DMS79 (cell line): ENCODE data around the gene ZNF488.

Experiments used
- DNase-seq: peaks from one replicate; lab custom pipeline; 2025; lab: John Stamatoyannopoulos, UW

ZNF488 gene

GRCh38 chr10:47349516-47349915 lies 34.6 kb downstream of the ZNF488 start:
- DNase-seq = no peak

- DNase-seq = no peak
Observed at GRCh38 chr10:47348661-47349470, 35.2 kb downstream of the ZNF488 start.

DNA sequence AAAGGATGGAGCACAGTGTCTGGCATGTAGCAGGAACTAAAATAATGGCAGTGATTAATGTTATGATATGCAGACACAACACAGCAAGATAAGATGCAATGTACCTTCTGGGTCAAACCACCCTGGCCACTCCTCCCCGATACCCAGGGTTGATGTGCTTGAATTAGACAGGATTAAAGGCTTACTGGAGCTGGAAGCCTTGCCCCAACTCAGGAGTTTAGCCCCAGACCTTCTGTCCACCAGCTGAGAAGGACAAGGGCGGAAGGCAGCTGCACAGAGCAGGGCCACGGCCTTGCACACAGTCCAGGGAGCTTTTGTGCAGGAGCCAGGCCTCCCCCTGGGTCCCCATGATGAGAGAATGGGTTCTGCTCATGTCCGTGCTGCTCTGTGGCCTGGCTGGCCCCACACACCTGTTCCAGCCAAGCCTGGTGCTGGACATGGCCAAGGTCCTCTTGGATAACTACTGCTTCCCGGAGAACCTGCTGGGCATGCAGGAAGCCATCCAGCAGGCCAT lies 35.9 kb downstream of the ZNF488 start, which contains the start of gene RBP3:
TSS of gene RBP3 (plus strand) at position 226 of the 514 bp plus-strand sequence. CDS start at position 348, 122 bp downstream.
- no peak for DNase-seq

GRCh38 chr10:47347303-47347675 lies 36.8 kb downstream of the ZNF488 start:
- DNase-seq = no peak

- peak; percentile 37 for DNase-seq
Observed at GRCh38 chr10:47346581-47347302, 37.4 kb downstream of the ZNF488 start.

GRCh38 chr10:47344996-47345870 lies 38.9 kb downstream of the ZNF488 start:
- no peak for DNase-seq

DNA sequence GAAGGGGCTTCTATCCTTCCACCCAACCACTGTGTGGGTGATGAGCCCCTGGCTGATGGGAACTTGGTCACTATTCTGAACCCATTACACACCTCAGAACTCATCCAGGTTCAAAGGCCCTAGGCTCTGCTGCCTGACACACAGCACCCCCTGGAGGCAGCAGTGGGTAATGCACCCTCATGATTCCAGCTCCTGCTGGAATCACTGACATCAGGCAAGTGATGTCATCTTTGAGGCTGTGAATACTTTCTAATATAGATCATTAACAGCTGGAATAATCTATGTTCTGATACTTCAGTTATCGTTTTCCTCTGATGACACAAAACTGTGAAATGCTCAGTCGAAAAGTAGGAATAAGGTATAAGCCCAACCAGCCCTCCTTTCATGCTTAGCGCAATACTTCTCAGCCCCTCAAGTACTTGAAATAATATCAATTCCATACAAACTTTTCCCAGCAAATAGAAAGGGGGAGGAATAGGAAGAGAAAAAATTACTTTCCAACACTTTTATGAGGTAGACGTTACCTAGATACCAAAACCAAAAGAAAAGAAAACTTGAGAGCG lies 43.4 kb downstream of the ZNF488 start:
- no peak for DNase-seq

- no peak for DNase-seq
Observed at GRCh38 chr10:47339759-47340607, 44.1 kb downstream of the ZNF488 start.

- no peak for DNase-seq
Observed at GRCh38 chr10:47339186-47339735, 44.8 kb downstream of the ZNF488 start.

DNA sequence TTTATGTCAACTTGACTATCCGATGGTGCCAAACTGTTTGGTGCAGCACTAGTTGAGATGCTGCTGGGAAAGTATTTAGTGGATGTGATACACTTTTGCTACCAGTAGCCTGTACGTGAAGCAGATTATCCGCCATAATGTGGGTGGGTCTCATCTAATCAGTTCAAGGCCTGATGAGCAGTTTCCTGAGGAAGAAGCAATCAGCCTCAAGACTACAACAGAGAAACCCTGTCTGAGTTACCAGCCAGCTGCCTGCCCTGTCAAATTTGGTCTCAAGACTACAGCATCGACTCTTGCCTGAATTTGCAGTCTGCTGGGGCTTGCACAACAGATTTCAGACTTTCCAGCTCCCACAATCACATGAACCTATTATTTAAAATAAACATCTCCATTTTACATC lies 46.8 kb downstream of the ZNF488 start:
- DNase-seq = no peak

- no peak for DNase-seq
Observed at GRCh38 chr10:47336387-47337134, 47.5 kb downstream of the ZNF488 start.

- no peak for DNase-seq
Observed at GRCh38 chr10:47335906-47336305, 48.2 kb downstream of the ZNF488 start.

GRCh38 chr10:47334466-47335295 lies 49.4 kb downstream of the ZNF488 start:
- DNase-seq = no peak

GRCh38 chr10:47333532-47333931 lies 50.6 kb downstream of the ZNF488 start:
- DNase-seq = no peak

- no peak for DNase-seq
Observed at GRCh38 chr10:47332946-47333345, 51.1 kb downstream of the ZNF488 start.

DNA sequence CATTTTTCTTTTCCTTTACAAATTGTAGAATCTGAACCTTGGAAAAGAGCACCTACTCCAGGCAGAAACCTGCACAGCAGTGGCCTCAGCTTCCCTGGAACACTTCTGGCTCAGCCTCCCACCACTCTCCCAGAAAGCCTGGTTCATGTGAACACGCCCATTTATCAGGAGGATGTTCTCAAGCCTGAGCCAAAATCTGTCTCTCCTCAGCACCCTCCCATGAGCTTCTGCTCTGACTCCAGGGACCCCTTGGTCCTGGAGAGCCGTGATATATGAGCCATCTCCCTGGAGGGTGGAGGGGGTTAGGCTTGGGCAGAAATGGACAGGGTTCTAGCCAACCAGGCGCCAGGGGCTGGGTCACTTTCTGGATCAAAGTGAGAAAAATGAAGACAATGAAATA lies 51.7 kb downstream of the ZNF488 start:
- no peak for DNase-seq

- no peak for DNase-seq
Observed at GRCh38 chr10:47331954-47332353, 52.1 kb downstream of the ZNF488 start.

GRCh38 chr10:47331491-47331890 lies 52.6 kb downstream of the ZNF488 start:
- DNase-seq = no peak

- no peak for DNase-seq
Observed at GRCh38 chr10:47330804-47331203, 53.3 kb downstream of the ZNF488 start.
